Measurements from ENCODE around the gene HYAL4.
"Not testable (repeated sequence)": the region's sequence is repeated elsewhere in the genome, so short reads cannot be mapped to it uniquely, and the experiment has no call there.

HYAL4 gene

GRCh38 chr7:123894753-123895152, 49.8 kb downstream of the HYAL4 start:
- DNase-seq (ENCODE audit: low read depth in 2 of 2, low spot score in 1 of 2) = not testable (repeated sequence)

GRCh38 chr7:123901101-123901500, 56.1 kb downstream of the HYAL4 start:
- DNase-seq (ENCODE audit: low read depth in 2 of 2, low spot score in 1 of 2) = no peak

- DNase-seq (ENCODE audit: low read depth in 2 of 2, low spot score in 1 of 2) = no peak
These were observed 60.7 kb downstream of the HYAL4 start for GRCh38 chr7:123905714-123906113.

GRCh38 chr7:123916240-123916724, 71.3 kb downstream of the HYAL4 start:
- DNase-seq (ENCODE audit: low read depth in 2 of 2, low spot score in 1 of 2) = no peak

GRCh38 chr7:123917878-123918277, 72.9 kb downstream of the HYAL4 start:
- no peak for DNase-seq (ENCODE audit: low read depth in 2 of 2, low spot score in 1 of 2)

- no peak for DNase-seq (ENCODE audit: low read depth in 2 of 2, low spot score in 1 of 2)
These were observed 73.3 kb downstream of the HYAL4 start for GRCh38 chr7:123918309-123918708.

- DNase-seq (ENCODE audit: low read depth in 2 of 2, low spot score in 1 of 2) = no peak
These were observed 78.6 kb downstream of the HYAL4 start for GRCh38 chr7:123923599-123923998.

GRCh38 chr7:123924941-123925340, 80.0 kb downstream of the HYAL4 start, which contains the start of gene SPAM1:
TSS of gene SPAM1 (plus strand) at chr7:123925241. CDS start at chr7:123953571, 28,330 bp downstream.
- DNase-seq (ENCODE audit: low read depth in 2 of 2, low spot score in 1 of 2) = no peak

Measured in stimulated activated CD8-positive, alpha-beta memory T cell treated with anti-CD3 and anti-CD28 coated beads, Interleukin-4, amount 100 ng/mL, for 4 hours (primary cell).